GM12872 (cell line): ENCODE measurements around the gene PSPC1.

Experiments used
- TF ChIP-seq, protein P1 (sequence below): IDR thresholded peaks from 3 replicates; pipeline ENCODE4 v1.5.1; 2011; ENCODE audit warnings: low read depth, mild to moderate bottlenecking, low read length, moderate library complexity; ENCODE audit not compliant: insufficient read depth

The PSPC1 gene

DNA sequence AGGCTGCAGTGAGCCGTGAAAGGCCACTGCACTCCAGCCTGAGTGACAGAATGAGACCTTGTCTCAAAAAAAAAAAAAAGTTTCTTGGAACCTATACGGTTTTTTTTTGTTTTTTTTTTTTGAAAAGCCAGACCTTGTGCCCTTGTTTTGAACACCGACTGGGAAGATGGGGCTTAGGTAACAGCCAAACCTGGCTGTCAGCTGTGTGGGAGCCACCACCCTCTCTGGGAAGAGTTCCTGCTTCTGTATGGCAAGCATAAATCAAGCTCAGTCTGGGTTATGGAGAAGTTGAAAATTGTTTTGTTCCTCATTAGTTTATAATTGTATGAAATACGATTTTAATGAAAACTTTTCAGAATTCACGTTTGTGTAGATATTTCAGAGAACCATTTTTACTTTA lies 109.8 kb downstream of the PSPC1 start:
- TF ChIP-seq, protein P1, sequence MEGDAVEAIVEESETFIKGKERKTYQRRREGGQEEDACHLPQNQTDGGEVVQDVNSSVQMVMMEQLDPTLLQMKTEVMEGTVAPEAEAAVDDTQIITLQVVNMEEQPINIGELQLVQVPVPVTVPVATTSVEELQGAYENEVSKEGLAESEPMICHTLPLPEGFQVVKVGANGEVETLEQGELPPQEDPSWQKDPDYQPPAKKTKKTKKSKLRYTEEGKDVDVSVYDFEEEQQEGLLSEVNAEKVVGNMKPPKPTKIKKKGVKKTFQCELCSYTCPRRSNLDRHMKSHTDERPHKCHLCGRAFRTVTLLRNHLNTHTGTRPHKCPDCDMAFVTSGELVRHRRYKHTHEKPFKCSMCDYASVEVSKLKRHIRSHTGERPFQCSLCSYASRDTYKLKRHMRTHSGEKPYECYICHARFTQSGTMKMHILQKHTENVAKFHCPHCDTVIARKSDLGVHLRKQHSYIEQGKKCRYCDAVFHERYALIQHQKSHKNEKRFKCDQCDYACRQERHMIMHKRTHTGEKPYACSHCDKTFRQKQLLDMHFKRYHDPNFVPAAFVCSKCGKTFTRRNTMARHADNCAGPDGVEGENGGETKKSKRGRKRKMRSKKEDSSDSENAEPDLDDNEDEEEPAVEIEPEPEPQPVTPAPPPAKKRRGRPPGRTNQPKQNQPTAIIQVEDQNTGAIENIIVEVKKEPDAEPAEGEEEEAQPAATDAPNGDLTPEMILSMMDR, result no peak

DNA sequence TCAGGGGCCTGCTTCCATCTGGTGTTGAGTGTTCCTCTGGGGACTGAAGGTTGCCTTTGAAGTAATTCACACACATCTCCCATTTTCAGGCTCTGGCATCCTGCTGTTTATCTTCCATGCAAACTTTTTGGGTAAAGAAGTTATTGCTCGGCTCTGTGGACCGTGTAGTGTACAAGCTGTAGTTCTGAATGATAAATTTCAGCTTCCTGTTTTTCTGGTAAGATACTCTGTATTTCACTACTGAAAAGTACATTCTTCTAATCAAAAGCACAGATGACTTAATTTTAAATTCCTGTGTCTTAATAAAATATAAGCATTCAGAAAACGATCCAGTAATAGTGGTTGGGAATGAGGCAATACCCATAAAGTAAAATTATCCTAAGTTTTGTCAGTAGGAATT lies 112.6 kb downstream of the PSPC1 start:
- TF ChIP-seq, protein P1, result no peak

DNA sequence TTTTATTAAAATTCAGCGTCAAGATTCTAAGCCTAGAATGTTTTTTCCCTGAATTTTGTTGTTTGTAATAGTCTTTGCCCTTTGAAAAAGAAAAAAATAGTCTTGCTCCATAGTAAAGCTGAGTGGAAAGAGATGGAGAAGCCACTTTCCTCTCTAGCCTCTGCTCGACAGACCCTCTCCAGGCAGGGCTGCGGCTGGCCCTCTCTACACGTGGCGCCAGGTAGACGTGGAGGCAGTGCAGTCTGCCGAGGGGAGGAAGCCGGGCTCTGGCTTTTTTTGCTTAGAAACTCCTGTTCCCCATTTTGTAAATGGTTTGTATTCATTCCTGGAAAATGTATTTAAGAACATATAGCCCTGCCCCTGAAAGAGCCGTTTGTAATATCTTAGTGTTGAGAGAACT lies 114.0 kb downstream of the PSPC1 start:
- TF ChIP-seq, protein P1, result no peak

DNA sequence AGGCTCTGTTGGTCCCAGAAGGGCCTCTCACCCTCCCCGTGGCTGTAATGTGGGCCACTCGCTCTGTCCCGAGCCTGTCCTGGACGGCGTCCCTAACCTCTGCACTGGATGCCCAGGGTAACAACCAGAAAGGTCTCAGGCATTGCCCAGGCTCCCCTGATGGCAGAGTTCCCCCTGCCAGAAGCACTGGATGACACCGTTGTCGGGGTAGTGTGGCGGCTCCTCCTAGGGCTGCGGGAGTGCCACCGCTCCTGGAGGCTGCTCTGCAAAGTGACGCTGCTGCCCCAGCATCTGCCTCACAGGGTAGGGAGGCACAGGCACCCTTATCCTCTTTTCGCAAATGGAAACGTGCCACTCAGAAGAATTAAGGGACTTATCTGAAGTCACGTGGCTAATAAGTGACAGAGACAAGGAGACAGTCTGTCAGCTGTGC lies 117.3 kb downstream of the PSPC1 start:
- TF ChIP-seq, protein P1, result no peak

DNA sequence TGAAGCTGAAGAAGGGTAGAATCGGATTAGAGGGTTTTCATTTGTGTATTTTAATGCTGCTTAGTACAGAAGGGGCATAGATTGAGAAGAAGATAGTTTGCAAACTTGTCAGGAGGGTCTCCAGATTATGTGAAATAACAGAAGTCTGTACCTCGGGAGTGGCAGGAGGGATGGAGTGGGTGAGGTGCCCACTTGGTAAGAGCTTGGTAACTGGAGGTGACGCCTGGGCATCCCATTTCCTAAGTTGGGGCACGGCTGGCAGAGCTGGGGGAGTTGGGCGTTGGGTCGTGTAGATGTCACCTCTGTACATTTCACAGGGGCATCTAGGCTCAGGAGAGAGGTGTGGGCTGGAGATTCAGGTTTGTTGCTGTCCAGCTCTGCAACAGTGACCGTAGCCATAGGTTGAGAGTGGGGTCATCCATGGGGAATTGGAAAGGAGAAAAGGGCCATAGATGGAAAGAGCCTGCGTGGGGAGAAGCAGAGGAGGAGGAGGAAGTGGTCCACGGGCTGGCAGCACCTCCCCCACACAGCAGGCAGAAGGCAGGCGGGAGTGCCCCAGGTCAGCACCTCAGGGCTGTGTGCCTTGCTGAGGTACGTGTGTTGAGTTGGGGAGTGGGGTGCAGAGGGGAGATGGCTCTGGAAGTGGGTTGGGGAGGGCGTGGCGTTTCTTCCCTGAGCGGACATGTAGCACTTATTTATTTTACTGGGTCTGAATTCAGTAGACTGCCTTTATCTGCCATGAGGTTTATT lies 118.1 kb downstream of the PSPC1 start:
- TF ChIP-seq, protein P1, result no peak

DNA sequence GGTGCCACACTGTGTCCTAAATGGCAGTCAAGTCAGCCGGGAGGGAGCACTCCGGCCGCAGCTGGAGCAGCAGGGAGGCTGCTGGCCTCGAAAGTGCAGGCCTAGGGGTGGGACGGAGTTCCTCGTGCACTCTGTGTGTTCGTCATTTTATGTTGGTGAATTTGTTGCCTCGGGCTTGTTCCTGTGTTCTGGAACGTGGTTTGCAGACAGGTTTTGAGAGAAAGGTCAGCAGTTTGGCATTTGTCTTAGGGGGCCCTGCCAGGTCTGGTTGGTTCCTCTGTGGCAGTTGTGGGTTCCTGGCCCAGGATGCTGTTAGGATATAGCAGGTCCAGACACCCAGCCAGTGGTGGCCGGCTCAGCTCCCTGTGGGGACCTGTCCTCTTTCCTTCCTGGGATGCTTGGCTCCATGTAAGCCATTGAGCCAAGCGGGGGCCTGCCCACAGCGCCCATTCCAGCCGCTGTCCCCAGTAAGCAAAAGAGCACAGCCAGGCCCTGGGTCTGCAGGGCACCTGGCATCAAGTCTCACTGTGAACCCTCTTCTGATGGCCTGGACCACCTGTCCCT lies 119.2 kb downstream of the PSPC1 start:
- TF ChIP-seq, protein P1, result no peak

DNA sequence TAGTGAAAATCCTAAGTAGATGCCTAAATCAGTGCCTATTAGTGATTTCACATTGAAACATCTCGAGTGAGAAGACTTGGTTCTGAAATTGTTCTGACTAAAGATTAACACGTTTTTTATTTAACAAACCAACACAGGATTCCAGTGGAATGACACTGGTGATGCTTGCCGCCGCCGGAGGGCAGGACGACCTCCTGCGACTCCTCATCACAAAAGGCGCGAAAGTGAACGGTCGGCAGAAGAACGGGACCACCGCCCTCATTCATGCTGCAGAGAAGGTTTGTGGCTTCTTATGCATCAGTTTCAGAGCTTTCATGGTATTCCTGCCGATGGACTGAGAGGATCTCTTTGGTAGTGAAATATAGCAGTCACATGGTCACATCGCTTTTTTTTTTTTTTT lies 121.2 kb downstream of the PSPC1 start:
- TF ChIP-seq, protein P1, result no peak
